Testis (tissue), 3 donors: ENCODE data around the gene BBS12. TPM values are rescaled to one million over a fixed set of nuclear protein-coding genes. Genes with fewer than 3 reads are reported as not detected.

Source experiments
- DNase-seq: peaks from one replicate; pipeline ENCODE4 v3.0.0-alpha.2; 2019
- H3K27ac ChIP-seq, 2 donors: fragments of 200-600 bp; sonication (generic); one replicate each; pipeline ENCODE4 v1.5.1; 2019
- H3K27me3 ChIP-seq: fragments of 200-600 bp; sonication (generic); one replicate; pipeline ENCODE4 v1.5.1; 2019
- H3K36me3 ChIP-seq: fragments of 200-600 bp; sonication (generic); one replicate; pipeline ENCODE4 v1.5.1; 2017; ENCODE audit warnings: low read depth; ENCODE audit errors: missing control alignments
- H3K4me1 ChIP-seq: fragments of 200-600 bp; sonication (generic); one replicate; pipeline ENCODE4 v1.5.1; 2019
- H3K4me3 ChIP-seq, 2 donors: fragments of 200-600 bp; sonication (generic); one replicate each; pipeline ENCODE4 v1.5.1; 2017 to 2019
- H3K9me3 ChIP-seq: fragments of 200-600 bp; sonication (generic); one replicate; pipeline ENCODE4 v1.5.1; 2017
- CTCF ChIP-seq, 3 experiments: fragments of 450-650 bp in 2 of 3; fragments of 200-600 bp in 1 of 3; sonication (generic) in 1 of 3; IDR thresholded peaks; one replicate each; pipeline ENCODE4 v1.5.1; 2016 to 2019; ENCODE audit warnings: antibody characterized with exemption in 3 of 3, mild to moderate bottlenecking in 2 of 3, moderate library complexity in 1 of 3
- POLR2A ChIP-seq: fragments of 450-650 bp; IDR thresholded peaks from one replicate; pipeline ENCODE4 v1.6.1; 2017; ENCODE audit warnings: antibody characterized with exemption, mild to moderate bottlenecking, moderate library complexity
- WGBS, 2 donors: methylation state at CpG; one replicate each; pipeline ENCODE4 v1.1.5; 2018; 5-methylcytosine and 5-hydroxymethylcytosine counted together
- intact Hi-C: fragments of 100-400 bp; cut with DNase I; formaldehyde crosslinking; loops from one replicate; pipeline ENCODE4 v1.15.1; 2023; ENCODE audit warnings: low total_unique reads
- polyA plus RNA-seq: library from polyadenylated mRNA; stranded (reverse); fragments of 350-450 nt; fragmentation: Illumina TruSeq; extraction: RNeasy Lipid Tissue Mini Kit (QIAGEN cat#74804); gene quantifications from one replicate; pipeline ENCODE4 v1.2.3, GENCODE V29; 2014; ENCODE audit warnings: low read depth, low replicate concordance; ENCODE audit not compliant: insufficient read depth
- total RNA-seq, 2 donors: library from RNA; depleted of rRNA; stranded (reverse); fragments of >200 nt; gene quantifications; one replicate each; pipeline ENCODE4 v1.2.3, GENCODE V29; 2016

Gene BBS12
- total and polyA plus RNA-seq, 3 donors from 2014 or later: 5.0 to 15.7 (median 7.5) TPM

DNA sequence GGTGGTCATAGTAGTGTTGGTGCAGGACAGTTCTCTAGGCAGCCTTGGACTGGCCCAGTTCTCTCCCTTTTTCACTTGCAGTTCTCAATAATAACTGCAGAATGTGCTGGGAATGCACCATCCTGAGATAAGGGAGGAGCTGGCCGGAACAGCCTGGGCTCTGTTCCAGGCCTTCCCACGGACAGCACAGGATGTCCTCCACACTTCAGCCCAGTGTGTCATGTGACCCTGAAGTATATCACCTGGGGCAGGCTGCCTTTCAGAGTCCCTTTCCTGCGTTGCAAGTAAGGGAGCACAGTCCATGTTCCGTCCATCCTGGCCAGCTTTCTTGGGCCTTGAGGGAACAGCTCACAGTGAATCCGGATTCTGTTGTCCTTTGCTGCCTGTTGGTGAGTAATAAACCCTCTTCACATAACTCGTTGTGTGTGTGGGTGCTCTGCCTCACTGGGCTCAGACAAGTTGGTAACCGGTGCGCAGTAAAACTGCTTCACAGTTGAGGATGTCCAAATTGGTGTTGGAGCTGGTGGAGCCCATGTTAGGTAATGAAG, 32.3 kb upstream of the BBS12 start:
- TF ChIP-seq CTCF (IDR thresholded peaks at IDR 0.05) (peak in 1 of 3 experiments; percentile 3), POLR2A (no peak)
- no peaks in the 10 kb centered on the region for H3K9me3 ChIP-seq
- 39 to 67% methylated on average over 7 to 8 of the region's 8 CpGs for WGBS, 2 donors
- H3K4me3 ChIP-seq: peak overlapping the region in 1 of 2 donors; percentile 34
- peak; percentile 94 for DNase-seq
- peaks cover 7% of the 10 kb centered on the region for H3K4me1 ChIP-seq
- H3K27ac ChIP-seq: peak overlapping the region; percentile 36 to 72
- H3K27me3 ChIP-seq: no peaks in the 10 kb centered on the region
- H3K36me3 ChIP-seq: no peaks in the 10 kb centered on the region
- intact Hi-C loops: no loop called here

- no peak overlapping the region for H3K4me3 ChIP-seq
- no peak overlapping the region for H3K27ac ChIP-seq
- no peaks in the 10 kb centered on the region for H3K9me3 ChIP-seq
- TF ChIP-seq CTCF (IDR thresholded peaks at IDR 0.05) (no peak), POLR2A (no peak)
- WGBS, 2 donors: 92 to 97% methylated on average over 5 of the region's 5 CpGs
- intact Hi-C loops: no loop called here
- DNase-seq: no peak
- peaks cover 7% of the 10 kb centered on the region for H3K4me1 ChIP-seq
- H3K27me3 ChIP-seq: no peaks in the 10 kb centered on the region
- H3K36me3 ChIP-seq: no peaks in the 10 kb centered on the region
Observed at GRCh38 chr4:122701061-122701460, 31.4 kb upstream of the BBS12 start.

GRCh38 chr4:122701965-122702364, 30.5 kb upstream of the BBS12 start:
- no peak overlapping the region for H3K27ac ChIP-seq
- TF ChIP-seq CTCF (IDR thresholded peaks at IDR 0.05) (no peak), POLR2A (no peak)
- no peak overlapping the region for H3K4me3 ChIP-seq
- H3K36me3 ChIP-seq: no peaks in the 10 kb centered on the region
- H3K4me1 ChIP-seq: peaks cover 7% of the 10 kb centered on the region
- no peak for DNase-seq
- 67 to 83% methylated on average over 1 of the region's 1 CpG for WGBS, 2 donors
- H3K27me3 ChIP-seq: no peaks in the 10 kb centered on the region
- H3K9me3 ChIP-seq: no peaks in the 10 kb centered on the region
- intact Hi-C loops: no loop called here

GRCh38 chr4:122702939-122703338, 29.6 kb upstream of the BBS12 start:
- TF ChIP-seq POLR2A (no peak), CTCF (IDR thresholded peaks at IDR 0.05) (no peak)
- Histone ChIP-seq H3K36me3 (no peaks in the 10 kb centered on the region), H3K4me1 (peaks cover 7% of the 10 kb centered on the region), H3K27ac (no peak overlapping the region), H3K9me3 (no peaks in the 10 kb centered on the region), H3K27me3 (no peaks in the 10 kb centered on the region), H3K4me3 (no peak overlapping the region)
- 85 to 86% methylated on average over 3 of the region's 3 CpGs for WGBS, 2 donors
- intact Hi-C loops: no loop called here
- DNase-seq: no peak

DNA sequence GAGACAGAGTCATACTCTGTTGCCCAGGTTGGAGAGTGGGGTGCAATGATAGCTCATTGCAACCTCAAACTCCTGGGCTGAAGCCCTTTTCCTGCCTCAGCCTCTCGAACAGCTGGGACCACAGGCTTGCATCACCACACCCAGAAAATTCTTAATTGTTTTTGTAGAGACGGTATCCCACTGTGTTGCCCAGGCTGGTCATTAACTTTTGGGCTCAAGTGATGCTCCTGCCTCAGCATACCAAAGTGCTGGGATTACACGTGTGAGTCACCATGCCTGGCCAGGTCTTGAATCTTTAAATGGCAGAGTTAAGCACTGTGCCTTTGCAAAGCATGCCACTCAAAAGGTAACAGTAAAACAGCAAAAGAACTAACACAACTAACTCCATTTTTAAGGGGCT, 28.6 kb upstream of the BBS12 start:
- intact Hi-C loops: no loop called here
- Histone ChIP-seq H3K4me1 (peaks cover 7% of the 10 kb centered on the region), H3K27me3 (no peaks in the 10 kb centered on the region), H3K4me3 (no peak overlapping the region), H3K9me3 (no peaks in the 10 kb centered on the region), H3K36me3 (no peaks in the 10 kb centered on the region), H3K27ac (no peak overlapping the region)
- whole genome bisulfite sequencing, 2 donors: 92 to 96% methylated on average over 3 of the region's 3 CpGs
- TF ChIP-seq POLR2A (no peak), CTCF (IDR thresholded peaks at IDR 0.05) (no peak)
- no peak for DNase-seq
